ENCODE data around the gene C1QTNF12. TPM values are rescaled to one million over a fixed set of nuclear protein-coding genes. Genes with fewer than 3 reads are reported as not detected.
A peak's percentile ranks its signal among the peaks of the same experiment; 100 is the strongest.

The C1QTNF12 gene
- total and polyA plus RNA-seq, 7 experiments from 2014 or later, result 0.56 to 5.8 (median 3.0) TPM; not detected in 1

DNA sequence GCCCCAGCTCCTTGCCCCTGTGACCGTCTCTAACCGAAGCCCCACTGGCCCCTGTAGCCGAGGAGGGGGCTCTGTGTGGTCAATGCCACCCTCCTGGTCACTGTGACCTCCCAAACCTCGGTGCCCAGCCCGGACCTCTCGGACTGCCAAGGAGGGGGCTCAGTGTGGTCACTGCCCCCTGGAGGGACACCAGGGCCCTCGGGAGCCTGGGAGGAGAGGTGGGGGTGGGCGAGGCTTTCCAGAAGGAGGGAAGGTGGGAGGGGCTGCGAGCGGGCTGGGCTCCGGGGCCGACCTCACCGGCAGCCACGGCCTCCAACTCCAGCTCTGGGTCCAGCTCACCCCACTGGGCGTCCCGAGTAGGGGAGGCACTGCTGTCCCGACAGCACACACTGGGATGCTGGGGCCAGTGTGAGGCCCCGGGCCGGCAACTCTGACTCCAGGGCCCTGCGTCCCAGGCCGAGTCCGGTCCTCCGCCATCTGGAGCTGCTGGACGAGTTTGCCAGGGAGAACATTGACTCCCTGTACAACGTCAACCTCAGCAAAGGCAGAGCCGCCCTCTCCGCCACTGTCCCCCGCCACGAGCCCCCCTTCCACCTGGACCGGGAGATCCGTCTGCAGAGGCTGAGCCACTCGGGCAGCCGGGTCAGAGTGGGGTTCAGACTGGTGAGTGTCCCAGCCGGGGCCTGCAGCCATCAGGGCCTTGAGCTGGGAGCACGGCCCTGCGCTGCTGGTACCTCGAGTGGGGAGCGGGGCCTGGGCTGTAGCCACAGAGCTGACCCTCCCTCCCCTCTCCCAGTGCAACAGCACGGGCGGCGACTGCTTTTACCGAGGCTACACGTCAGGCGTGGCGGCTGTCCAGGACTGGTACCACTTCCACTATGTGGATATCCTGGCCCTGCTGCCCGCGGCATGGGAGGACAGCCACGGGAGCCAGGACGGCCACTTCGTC lies 40.1 kb upstream of the C1QTNF12 start:
- Mint-ChIP-seq H3K4me1 (peaks cover 0 to 2% (median 0%) of the 10 kb centered on the region in 7 donors), H3K27ac (no peak overlapping the region), H3K27me3 (no peaks in the 10 kb centered on the region), H3K36me3 (peaks cover 0 to 2% (median 0%) of the 10 kb centered on the region in 5 donors), H3K9me3 (no peaks in the 10 kb centered on the region), H3K4me3 (no peak overlapping the region)
- Histone ChIP-seq H3K27ac (ENCODE audit: low read depth, low read length) (no peak overlapping the region), H3K4me3 (ENCODE audit: low read length) (no peak overlapping the region), H3K9me3 (ENCODE audit: control insufficient read depth in 2 of 3, low read length in 3 of 3) (no peaks in the 10 kb centered on the region), H3K36me3 (ENCODE audit: control insufficient read depth in 2 of 3, insufficient read depth in 3 of 3, low read length in 3 of 3) (no peaks in the 10 kb centered on the region), H3K27me3 (ENCODE audit: control insufficient read depth in 2 of 2, insufficient read depth in 2 of 2, low read length in 2 of 2) (no peaks in the 10 kb centered on the region), H3K4me1 (ENCODE audit: control insufficient read depth in 2 of 2, insufficient read depth in 2 of 2, low read length in 2 of 2) (no peaks in the 10 kb centered on the region)
- POLR2A ChIA-PET, result no interaction called here
- intact Hi-C loops (cut with micrococcal nuclease), result no loop called here
- CTCF ChIA-PET, result no interaction called here
- no peak for DNase-seq
- no peak for ATAC-seq

DNA sequence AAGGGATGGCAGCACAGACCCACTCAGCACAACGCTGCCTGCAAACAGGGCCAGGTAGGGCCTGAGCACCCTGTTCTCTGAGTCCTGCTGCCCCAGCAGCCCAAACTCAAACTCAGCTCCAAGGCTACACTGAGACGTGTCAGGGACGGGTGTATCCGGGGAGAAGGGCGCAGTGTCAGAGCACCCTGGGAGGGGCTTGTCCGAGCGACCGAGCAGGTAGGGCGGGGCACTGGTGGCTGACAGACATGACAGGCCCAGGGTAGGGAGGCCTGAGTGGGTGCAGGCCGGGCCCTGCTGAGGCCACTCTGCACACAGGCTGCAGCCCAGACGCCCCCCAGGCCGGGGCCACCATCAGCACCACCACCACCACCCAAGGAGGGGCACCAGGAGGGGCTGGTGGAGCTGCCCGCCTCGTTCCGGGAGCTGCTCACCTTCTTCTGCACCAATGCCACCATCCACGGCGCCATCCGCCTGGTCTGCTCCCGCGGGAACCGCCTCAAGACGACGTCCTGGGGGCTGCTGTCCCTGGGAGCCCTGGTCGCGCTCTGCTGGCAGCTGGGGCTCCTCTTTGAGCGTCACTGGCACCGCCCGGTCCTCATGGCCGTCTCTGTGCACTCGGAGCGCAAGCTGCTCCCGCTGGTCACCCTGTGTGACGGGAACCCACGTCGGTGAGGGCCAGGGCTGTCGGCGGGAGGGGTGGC lies 39.2 kb upstream of the C1QTNF12 start:
- no peak overlapping the region for H3K4me3 Mint-ChIP-seq
- Histone ChIP-seq H3K4me3 (ENCODE audit: low read length) (no peak overlapping the region), H3K36me3 (ENCODE audit: control insufficient read depth in 2 of 3, insufficient read depth in 3 of 3, low read length in 3 of 3) (no peaks in the 10 kb centered on the region), H3K4me1 (ENCODE audit: control insufficient read depth in 2 of 2, insufficient read depth in 2 of 2, low read length in 2 of 2) (no peaks in the 10 kb centered on the region), H3K27me3 (ENCODE audit: control insufficient read depth in 2 of 2, insufficient read depth in 2 of 2, low read length in 2 of 2) (no peaks in the 10 kb centered on the region), H3K27ac (ENCODE audit: low read depth, low read length) (no peak overlapping the region), H3K9me3 (ENCODE audit: control insufficient read depth in 2 of 3, low read length in 3 of 3) (no peaks in the 10 kb centered on the region)
- ATAC-seq (no peak), DNase-seq (no peak)
- H3K27ac Mint-ChIP-seq, result no peak overlapping the region
- no peaks in the 10 kb centered on the region for H3K9me3 Mint-ChIP-seq
- H3K27me3 Mint-ChIP-seq, result no peaks in the 10 kb centered on the region
- CTCF ChIA-PET, result no interaction called here
- peaks cover 0 to 2% (median 0%) of the 10 kb centered on the region in 7 donors for H3K4me1 Mint-ChIP-seq
- H3K36me3 Mint-ChIP-seq, result peaks cover 0 to 2% (median 0%) of the 10 kb centered on the region in 5 donors
- intact Hi-C loops (cut with micrococcal nuclease), result no loop called here
- POLR2A ChIA-PET, result no interaction called here

DNA sequence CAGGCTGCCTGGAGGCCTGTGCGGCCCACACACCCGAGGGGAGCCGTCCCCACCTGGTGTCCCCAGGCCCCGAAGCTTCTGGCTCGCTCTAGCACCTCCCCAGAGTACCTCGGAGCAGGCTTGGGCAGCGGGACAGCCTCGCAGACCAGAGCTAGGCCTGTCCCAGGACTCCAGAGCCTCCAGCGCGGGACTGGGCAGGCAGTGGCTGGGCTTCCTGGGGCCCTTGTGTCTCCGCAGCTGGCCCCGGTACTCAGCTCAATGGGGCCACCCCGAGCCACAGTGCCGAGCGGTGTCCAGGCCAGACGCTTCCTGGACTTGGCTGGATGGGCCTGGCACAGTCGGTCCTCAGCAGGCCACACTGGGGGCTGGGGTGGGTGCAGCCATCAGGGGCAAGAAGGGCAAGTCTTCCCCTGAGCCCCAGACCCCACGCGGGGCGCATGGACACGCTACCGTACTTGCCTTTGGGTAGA lies 38.6 kb upstream of the C1QTNF12 start:
- DNase-seq (no peak), ATAC-seq (no peak)
- Mint-ChIP-seq H3K4me3 (no peak overlapping the region), H3K36me3 (peaks cover 0 to 1% (median 0%) of the 10 kb centered on the region in 5 donors), H3K9me3 (no peaks in the 10 kb centered on the region), H3K27me3 (no peaks in the 10 kb centered on the region), H3K4me1 (peaks cover 0 to 2% (median 0%) of the 10 kb centered on the region in 7 donors), H3K27ac (no peak overlapping the region)
- intact Hi-C loops (cut with micrococcal nuclease), result no loop called here
- Histone ChIP-seq H3K27ac (ENCODE audit: low read depth, low read length) (no peak overlapping the region), H3K4me1 (ENCODE audit: control insufficient read depth in 2 of 2, insufficient read depth in 2 of 2, low read length in 2 of 2) (no peaks in the 10 kb centered on the region), H3K9me3 (ENCODE audit: control insufficient read depth in 2 of 3, low read length in 3 of 3) (no peaks in the 10 kb centered on the region), H3K4me3 (ENCODE audit: low read length) (no peak overlapping the region), H3K36me3 (ENCODE audit: control insufficient read depth in 2 of 3, insufficient read depth in 3 of 3, low read length in 3 of 3) (no peaks in the 10 kb centered on the region), H3K27me3 (ENCODE audit: control insufficient read depth in 2 of 2, insufficient read depth in 2 of 2, low read length in 2 of 2) (no peaks in the 10 kb centered on the region)
- CTCF ChIA-PET, result no interaction called here
- POLR2A ChIA-PET, result interaction anchor here (0.7 kb wide), 1 partner anchor 181 kb away, joined by 3 read pairs; no protein-coding TSS in a partner anchor

DNA sequence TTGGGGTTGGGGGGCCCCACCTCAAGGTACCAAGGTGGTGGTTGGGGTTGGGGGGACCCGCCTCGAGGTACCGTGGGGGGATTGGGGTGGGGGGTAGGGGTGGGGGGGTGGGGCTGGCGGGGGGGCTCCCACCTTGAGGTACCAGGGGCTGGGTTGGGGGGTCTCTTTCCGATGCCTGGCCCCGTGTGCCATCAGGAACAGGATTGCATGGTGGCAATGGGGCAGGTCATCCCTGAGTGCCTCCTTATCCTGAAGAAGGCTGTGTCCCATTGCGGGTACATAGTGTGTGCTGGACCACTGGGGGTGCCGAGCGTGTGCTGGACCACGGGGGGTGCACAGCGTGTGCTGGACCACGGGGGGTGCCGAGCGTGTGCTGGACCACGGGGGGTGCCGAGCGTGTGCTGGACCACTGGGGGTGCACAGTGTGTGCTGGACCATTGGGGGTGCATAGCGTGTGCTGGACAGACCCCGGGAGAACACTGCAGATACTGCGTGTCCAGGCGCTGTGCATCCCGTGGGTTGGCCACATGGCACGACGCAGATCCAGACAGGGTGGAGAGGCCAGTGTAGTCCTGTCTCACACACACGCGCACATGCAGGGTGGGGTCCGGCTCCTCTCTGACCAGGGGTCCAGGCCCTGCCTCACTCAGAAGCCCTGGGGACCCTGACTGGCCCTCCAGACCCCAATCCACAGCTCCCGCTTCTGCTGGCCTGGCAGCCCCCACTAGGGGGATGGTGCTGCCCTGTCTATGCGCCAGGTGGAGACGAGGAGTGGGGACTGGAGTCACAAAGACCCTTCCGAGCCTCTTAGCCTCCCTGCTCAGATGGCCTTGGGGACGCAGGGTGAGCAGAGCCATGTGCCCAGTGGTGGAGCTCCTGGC lies 37.9 kb upstream of the C1QTNF12 start:
- Histone ChIP-seq H3K4me3 (ENCODE audit: low read length) (no peak overlapping the region), H3K36me3 (ENCODE audit: control insufficient read depth in 2 of 3, insufficient read depth in 3 of 3, low read length in 3 of 3) (no peaks in the 10 kb centered on the region), H3K27me3 (ENCODE audit: control insufficient read depth in 2 of 2, insufficient read depth in 2 of 2, low read length in 2 of 2) (no peaks in the 10 kb centered on the region), H3K9me3 (ENCODE audit: control insufficient read depth in 2 of 3, low read length in 3 of 3) (no peaks in the 10 kb centered on the region), H3K27ac (ENCODE audit: low read depth, low read length) (no peak overlapping the region), H3K4me1 (ENCODE audit: control insufficient read depth in 2 of 2, insufficient read depth in 2 of 2, low read length in 2 of 2) (no peaks in the 10 kb centered on the region)
- Mint-ChIP-seq H3K4me1 (no peaks in the 10 kb centered on the region), H3K9me3 (no peaks in the 10 kb centered on the region), H3K36me3 (no peaks in the 10 kb centered on the region), H3K27ac (no peak overlapping the region), H3K4me3 (no peak overlapping the region), H3K27me3 (no peaks in the 10 kb centered on the region)
- DNase-seq, result no peak
- ATAC-seq, result no peak
- intact Hi-C loops (cut with micrococcal nuclease), result no loop called here
- POLR2A ChIA-PET, result interaction anchor here (0.7 kb wide), 1 partner anchor 181 kb away, joined by 3 read pairs; no protein-coding TSS in a partner anchor
- CTCF ChIA-PET, result no interaction called here

DNA sequence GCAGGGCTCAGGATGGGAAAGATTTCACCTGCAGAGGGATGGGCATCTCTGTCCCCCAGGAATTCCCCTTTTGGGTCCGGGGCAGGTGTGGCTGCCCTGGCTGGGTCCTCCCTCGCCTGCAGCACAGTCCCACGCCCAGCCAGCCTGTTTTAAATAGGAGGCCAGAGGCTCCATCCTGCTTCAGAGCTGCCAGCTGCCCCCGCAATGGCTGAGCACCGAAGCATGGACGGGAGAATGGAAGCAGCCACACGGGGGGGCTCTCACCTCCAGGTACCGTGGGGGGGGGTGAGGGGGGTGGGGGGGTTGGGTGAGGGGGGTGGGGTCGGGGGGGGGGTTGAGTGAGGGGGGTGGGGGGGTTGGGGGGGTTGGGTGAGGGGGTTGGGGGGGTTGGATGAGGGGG lies 37.3 kb upstream of the C1QTNF12 start:
- ChIA-PET POLR2A (no interaction called here), CTCF (no interaction called here)
- H3K27me3 Mint-ChIP-seq, result no peaks in the 10 kb centered on the region
- ATAC-seq (no peak), DNase-seq (no peak)
- intact Hi-C loops (cut with micrococcal nuclease), result no loop called here
- H3K9me3 Mint-ChIP-seq, result no peaks in the 10 kb centered on the region
- H3K27ac Mint-ChIP-seq, result no peak overlapping the region
- H3K4me3 Mint-ChIP-seq, result no peak overlapping the region
- H3K4me3 ChIP-seq (ENCODE audit: low read length), result no peak overlapping the region
- H3K27ac ChIP-seq (ENCODE audit: low read depth, low read length), result no peak overlapping the region
- H3K36me3 Mint-ChIP-seq, result no peaks in the 10 kb centered on the region
- no peaks in the 10 kb centered on the region for H3K4me1 ChIP-seq (ENCODE audit: control insufficient read depth in 2 of 2, insufficient read depth in 2 of 2, low read length in 2 of 2)
- H3K4me1 Mint-ChIP-seq, result peaks cover 0 to 1% (median 0%) of the 10 kb centered on the region in 7 donors
- no peaks in the 10 kb centered on the region for H3K36me3 ChIP-seq (ENCODE audit: control insufficient read depth in 2 of 3, insufficient read depth in 3 of 3, low read length in 3 of 3)
- H3K27me3 ChIP-seq (ENCODE audit: control insufficient read depth in 2 of 2, insufficient read depth in 2 of 2, low read length in 2 of 2), result no peaks in the 10 kb centered on the region
- no peaks in the 10 kb centered on the region for H3K9me3 ChIP-seq (ENCODE audit: control insufficient read depth in 2 of 3, low read length in 3 of 3)

DNA sequence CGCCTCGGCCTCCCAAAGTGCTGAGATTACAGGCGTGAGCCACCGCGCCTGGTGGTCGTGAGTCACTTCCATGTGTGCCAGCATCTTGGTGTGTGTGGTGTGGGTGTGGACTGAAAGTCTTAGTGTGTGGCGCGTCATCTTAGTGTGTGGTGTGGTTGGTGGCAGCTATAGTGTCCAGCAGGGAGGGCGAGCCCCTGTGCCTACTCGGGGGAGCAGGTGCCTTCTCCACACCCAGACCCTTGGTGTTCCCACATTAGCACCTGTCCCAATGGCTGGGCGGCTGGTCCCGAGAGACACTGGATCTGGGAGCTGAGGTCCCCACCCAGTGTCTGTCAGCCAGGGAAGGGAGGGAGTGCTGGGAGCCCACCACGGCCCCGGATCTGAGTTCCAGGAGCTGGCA lies 36.5 kb upstream of the C1QTNF12 start:
- no peaks in the 10 kb centered on the region for H3K27me3 Mint-ChIP-seq
- ATAC-seq (peak; percentile 21), DNase-seq (no peak)
- ChIA-PET CTCF (interaction anchor here (0.6 kb wide), 1 partner anchor 508 kb away, joined by 3 read pairs; no protein-coding TSS in a partner anchor), POLR2A (no interaction called here)
- intact Hi-C loops (cut with micrococcal nuclease), result no loop called here
- H3K9me3 Mint-ChIP-seq, result no peaks in the 10 kb centered on the region
- H3K27ac Mint-ChIP-seq, result no peak overlapping the region
- no peak overlapping the region for H3K4me3 Mint-ChIP-seq
- Histone ChIP-seq H3K36me3 (ENCODE audit: control insufficient read depth in 2 of 3, insufficient read depth in 3 of 3, low read length in 3 of 3) (no peaks in the 10 kb centered on the region), H3K27ac (ENCODE audit: low read depth, low read length) (no peak overlapping the region), H3K27me3 (ENCODE audit: control insufficient read depth in 2 of 2, insufficient read depth in 2 of 2, low read length in 2 of 2) (no peaks in the 10 kb centered on the region), H3K9me3 (ENCODE audit: control insufficient read depth in 2 of 3, low read length in 3 of 3) (no peaks in the 10 kb centered on the region), H3K4me1 (ENCODE audit: control insufficient read depth in 2 of 2, insufficient read depth in 2 of 2, low read length in 2 of 2) (no peaks in the 10 kb centered on the region), H3K4me3 (ENCODE audit: low read length) (no peak overlapping the region)
- peaks cover 0 to 1% (median 0%) of the 10 kb centered on the region in 7 donors for H3K4me1 Mint-ChIP-seq
- H3K36me3 Mint-ChIP-seq, result no peaks in the 10 kb centered on the region
